Left lung (tissue), 10 donors: ENCODE results near the gene PIK3AP1. TPM values are rescaled to one million over a fixed set of nuclear protein-coding genes. Genes with fewer than 3 reads are reported as not detected.
"Not testable (repeated sequence)": the region's sequence is repeated elsewhere in the genome, so short reads cannot be mapped to it uniquely, and the experiment has no call there.

Experiments used
- ATAC-seq: fragments of 200-7000 bp; cut with Tn5 transposase; one replicate; pipeline ENCODE4 v1.9.1; 2020; ENCODE audit warnings: moderate library complexity
- DNase-seq, 4 donors: peaks; one replicate each; pipeline ENCODE4 v3.0.0-alpha.2; 2013 to 2020
- H3K27ac ChIP-seq, 2 donors: fragments of 200-600 bp; sonication (generic) in 1 of 2; one replicate each; pipeline versions ENCODE4 v1.5.0 to v1.8.0; 2020 to 2021
- H3K27me3 ChIP-seq, 2 donors: fragments of 200-600 bp; sonication (generic) in 1 of 2; one replicate each; pipeline versions ENCODE4 v1.5.0 to v1.8.0; 2020 to 2021
- H3K36me3 ChIP-seq, 2 donors: fragments of 200-600 bp; sonication (generic) in 1 of 2; one replicate each; pipeline versions ENCODE4 v1.5.0 to v1.8.0; 2020 to 2021
- H3K4me1 ChIP-seq, 2 donors: fragments of 200-600 bp; one replicate each; pipeline ENCODE4 v1.8.0; 2021
- H3K4me3 ChIP-seq, 2 donors: fragments of 200-600 bp; sonication (generic) in 1 of 2; one replicate each; pipeline versions ENCODE4 v1.5.0 to v1.8.0; 2020 to 2021; ENCODE audit warnings: mild to moderate bottlenecking in 1 of 2
- H3K9me3 ChIP-seq, 2 donors: fragments of 200-600 bp; sonication (generic) in 1 of 2; one replicate each; pipeline versions ENCODE4 v1.5.0 to v1.8.0; 2020 to 2021
- intact Hi-C, 2 donors: fragments of 100-400 bp; cut with DNase I; formaldehyde crosslinking; loops; one replicate each; pipeline versions ENCODE4 v1.11.2 to v1.14.2; 2022
- polyA plus RNA-seq, 6 donors: library from polyadenylated mRNA; unstranded; fragments of 120-200 nt; gene quantifications; one replicate each; pipeline ENCODE4 v1.2.1, GENCODE V29; 2013; ENCODE audit not compliant: insufficient read length in 6 of 6
- total RNA-seq, 2 donors: library from RNA; stranded (reverse); fragmentation: NEBNext Ultra II Directional; extraction: Animal tissue kit (Norgen Biotek cat#: 25700); gene quantifications; one replicate each; pipeline ENCODE4 v1.2.1, GENCODE V29; 2021
- TF ChIP-seq, protein P1 (sequence below), 2 donors: fragments of 200-600 bp; sonication (generic) in 1 of 2; IDR thresholded peaks; one replicate each; pipeline versions ENCODE4 v1.5.0 to v1.8.0; 2021; ENCODE audit warnings: antibody characterized with exemption in 2 of 2
- donor health status: DM: no; HTN: yes; CAD: no.
- donor health status: DM: no; HTN: no; CAD: no.

The PIK3AP1 gene
- total and polyA plus RNA-seq, 8 donors, result 2.3 to 91.3 (median 3.6) TPM

DNA sequence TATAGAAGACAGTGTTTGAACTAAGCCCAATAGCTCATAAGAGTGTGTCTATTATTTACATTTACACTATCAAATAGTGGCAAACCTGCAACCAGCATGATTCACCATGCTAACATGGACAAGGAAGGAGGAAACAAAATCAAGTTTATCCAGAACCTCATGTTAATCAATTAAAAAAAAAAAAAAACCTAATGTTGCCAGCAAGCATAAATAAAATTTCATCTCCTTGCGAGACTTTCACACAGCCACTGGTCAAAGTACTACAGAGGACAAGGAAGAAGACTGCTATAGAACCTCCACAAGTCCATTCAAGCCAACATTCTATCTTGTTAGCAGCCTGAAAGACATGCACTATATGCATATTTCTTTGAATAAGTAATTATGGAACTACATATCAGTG lies 143.2 kb downstream of the PIK3AP1 start:
- H3K4me3 ChIP-seq, result no peak overlapping the region
- TF ChIP-seq, protein P1, sequence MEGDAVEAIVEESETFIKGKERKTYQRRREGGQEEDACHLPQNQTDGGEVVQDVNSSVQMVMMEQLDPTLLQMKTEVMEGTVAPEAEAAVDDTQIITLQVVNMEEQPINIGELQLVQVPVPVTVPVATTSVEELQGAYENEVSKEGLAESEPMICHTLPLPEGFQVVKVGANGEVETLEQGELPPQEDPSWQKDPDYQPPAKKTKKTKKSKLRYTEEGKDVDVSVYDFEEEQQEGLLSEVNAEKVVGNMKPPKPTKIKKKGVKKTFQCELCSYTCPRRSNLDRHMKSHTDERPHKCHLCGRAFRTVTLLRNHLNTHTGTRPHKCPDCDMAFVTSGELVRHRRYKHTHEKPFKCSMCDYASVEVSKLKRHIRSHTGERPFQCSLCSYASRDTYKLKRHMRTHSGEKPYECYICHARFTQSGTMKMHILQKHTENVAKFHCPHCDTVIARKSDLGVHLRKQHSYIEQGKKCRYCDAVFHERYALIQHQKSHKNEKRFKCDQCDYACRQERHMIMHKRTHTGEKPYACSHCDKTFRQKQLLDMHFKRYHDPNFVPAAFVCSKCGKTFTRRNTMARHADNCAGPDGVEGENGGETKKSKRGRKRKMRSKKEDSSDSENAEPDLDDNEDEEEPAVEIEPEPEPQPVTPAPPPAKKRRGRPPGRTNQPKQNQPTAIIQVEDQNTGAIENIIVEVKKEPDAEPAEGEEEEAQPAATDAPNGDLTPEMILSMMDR (IDR thresholded peaks at IDR 0.05), result no peak
- no peak overlapping the region for H3K27ac ChIP-seq
- H3K4me1 ChIP-seq, result peaks cover 8 to 44% of the 10 kb centered on the region in 2 donors
- ATAC-seq (no peak), DNase-seq (no peak)
- H3K9me3 ChIP-seq, result no peaks in the 10 kb centered on the region
- intact Hi-C loops, result no loop called here
- H3K36me3 ChIP-seq, result peaks cover 0 to 12% of the 10 kb centered on the region in 2 donors
- no peaks in the 10 kb centered on the region for H3K27me3 ChIP-seq

- H3K36me3 ChIP-seq, result peaks cover 0 to 12% of the 10 kb centered on the region in 2 donors
- no peaks in the 10 kb centered on the region for H3K27me3 ChIP-seq
- peaks cover 5 to 41% of the 10 kb centered on the region in 2 donors for H3K4me1 ChIP-seq
- H3K4me3 ChIP-seq, result no peak overlapping the region
- DNase-seq (no peak), ATAC-seq (no peak)
- H3K27ac ChIP-seq, result no peak overlapping the region
- intact Hi-C loops, result no loop called here
- TF ChIP-seq, protein P1 (IDR thresholded peaks at IDR 0.05), result no peak
- no peaks in the 10 kb centered on the region for H3K9me3 ChIP-seq
These were observed 143.9 kb downstream of the PIK3AP1 start for GRCh38 chr10:96576277-96576980.

GRCh38 chr10:96574564-96574963 lies 145.8 kb downstream of the PIK3AP1 start:
- ATAC-seq, H3K27me3 ChIP-seq, intact Hi-C loops, H3K9me3 ChIP-seq, H3K27ac ChIP-seq, DNase-seq, H3K4me3 ChIP-seq: not testable (repeated sequence)
- Histone ChIP-seq H3K36me3 (peaks cover 0 to 21% of the 10 kb centered on the region in 2 donors), H3K4me1 (peaks cover 5 to 27% of the 10 kb centered on the region in 2 donors)

GRCh38 chr10:96573036-96573435 lies 147.3 kb downstream of the PIK3AP1 start:
- TF ChIP-seq, protein P1 (IDR thresholded peaks at IDR 0.05), result no peak
- intact Hi-C loops, result no loop called here
- no peak overlapping the region for H3K27ac ChIP-seq
- peaks cover 0 to 23% of the 10 kb centered on the region in 2 donors for H3K36me3 ChIP-seq
- ATAC-seq (no peak), DNase-seq (no peak)
- peaks cover 0 to 24% of the 10 kb centered on the region in 2 donors for H3K4me1 ChIP-seq
- no peaks in the 10 kb centered on the region for H3K9me3 ChIP-seq
- no peaks in the 10 kb centered on the region for H3K27me3 ChIP-seq
- H3K4me3 ChIP-seq, result no peak overlapping the region

DNA sequence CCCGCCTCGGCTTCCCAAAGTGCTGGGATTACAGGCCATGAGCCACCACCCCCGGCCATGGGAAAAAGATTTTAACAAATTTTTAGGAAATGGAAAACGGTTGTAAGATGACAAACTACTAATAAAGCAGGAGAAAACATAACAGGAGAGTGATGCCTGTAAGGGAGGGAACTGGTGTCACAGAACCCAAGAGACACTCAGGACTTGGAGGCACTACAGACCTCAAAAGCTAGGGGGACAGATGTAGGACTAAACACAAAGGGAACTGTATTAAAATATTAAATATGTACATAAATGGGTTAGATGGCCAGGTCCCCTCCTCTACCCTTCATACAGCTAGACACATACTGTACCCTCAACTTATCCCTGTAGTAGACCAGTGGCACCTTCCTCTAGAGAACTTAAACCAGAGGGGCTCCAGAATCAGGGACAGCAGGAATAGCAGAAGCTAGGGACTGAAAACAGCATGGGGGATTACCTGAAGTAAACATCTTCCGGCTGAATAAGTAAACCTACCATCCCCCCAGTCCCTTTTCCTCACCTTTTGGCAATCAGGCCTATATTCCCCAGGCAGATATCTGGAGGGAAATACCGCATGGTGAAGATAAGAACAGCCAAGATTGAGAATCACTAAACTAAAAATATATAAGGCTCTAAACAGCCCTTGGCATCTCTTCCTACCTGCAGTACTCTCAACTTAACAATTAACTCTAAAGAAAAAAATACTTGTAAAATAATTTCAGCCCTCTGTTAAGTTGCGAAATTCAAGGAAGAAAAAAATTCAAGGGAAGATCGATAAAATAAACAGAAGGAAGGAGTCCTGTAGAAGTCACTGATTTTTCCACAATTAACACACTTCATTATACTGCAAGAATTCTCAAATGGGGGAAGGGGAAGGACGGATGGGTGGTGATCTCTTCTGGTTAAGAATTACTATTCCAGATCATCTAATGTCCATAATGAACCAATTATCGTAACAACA lies 149.0 kb downstream of the PIK3AP1 start:
- DNase-seq (no peak), ATAC-seq (no peak)
- Histone ChIP-seq H3K27me3 (no peaks in the 10 kb centered on the region), H3K9me3 (no peaks in the 10 kb centered on the region), H3K27ac (no peak overlapping the region), H3K36me3 (peaks cover 0 to 23% of the 10 kb centered on the region in 2 donors), H3K4me1 (peaks cover 0 to 17% of the 10 kb centered on the region in 2 donors), H3K4me3 (no peak overlapping the region)
- TF ChIP-seq, protein P1 (IDR thresholded peaks at IDR 0.05), result no peak
- intact Hi-C loops, result no loop called here
